HEK293 (cell line): ENCODE results near the gene ECM1.

Experiments used
- REST ChIP-seq: fragments of 450-650 bp; formaldehyde crosslinking; IDR thresholded peaks from 2 replicates; pipeline ENCODE4 v1.5.1; 2016; ENCODE audit warnings: missing biosample characterization, missing genetic modification characterization
- ZNF510 ChIP-seq: fragments of 450-650 bp; formaldehyde crosslinking; IDR thresholded peaks from 2 replicates; pipeline ENCODE4 v1.5.1; 2018; ENCODE audit warnings: mild to moderate bottlenecking, missing genetic modification characterization, missing biosample characterization; ENCODE audit not compliant: insufficient replicate concordance

GRCh38 chr1:150543500-150544143, 35.7 kb downstream of the ECM1 start:
- TF ChIP-seq ZNF510, result no peak
- TF ChIP-seq REST, result no peak
